Transverse colon (tissue), 4 donors: ENCODE data around the gene CHD6. TPM values are rescaled to one million over a fixed set of nuclear protein-coding genes. Genes with fewer than 3 reads are reported as not detected.

ENCODE experiments used
- DNase-seq: peaks from one replicate; pipeline ENCODE4 v3.0.0-alpha.2; 2019
- H3K27ac ChIP-seq, 4 donors: fragments of 200-600 bp; sonication (generic); 2 replicates each; pipeline ENCODE4 v1.5.1; 2016 to 2018; ENCODE audit warnings: inconsistent platforms in 4 of 4
- H3K27me3 ChIP-seq: fragments of 200-600 bp; sonication (generic); 2 replicates; pipeline ENCODE4 v1.5.1; 2017; ENCODE audit warnings: inconsistent platforms
- H3K36me3 ChIP-seq, 4 donors: fragments of 200-600 bp; sonication (generic); 2 replicates each; pipeline ENCODE4 v1.5.1; 2017 to 2019; ENCODE audit warnings: inconsistent platforms in 4 of 4
- H3K4me1 ChIP-seq, 4 donors: fragments of 200-600 bp; sonication (generic); 2 replicates each; pipeline ENCODE4 v1.5.1; 2017 to 2020; ENCODE audit warnings: inconsistent platforms in 4 of 4
- H3K4me3 ChIP-seq, 4 donors: fragments of 200-600 bp; sonication (generic); 1 replicate in 1 of 4; 2 replicates in 3 of 4; pipeline versions ENCODE4 v1.5.1 to v1.6.1; 2017 to 2019; ENCODE audit warnings: inconsistent platforms in 4 of 4
- H3K9me3 ChIP-seq, 2 donors: fragments of 200-600 bp; sonication (generic); 2 replicates each; pipeline ENCODE4 v1.5.1; 2017 to 2019; ENCODE audit warnings: inconsistent platforms in 2 of 2
- EP300 ChIP-seq: sonication (generic); formaldehyde crosslinking; IDR thresholded peaks from one replicate; pipeline ENCODE4 v1.6.1; 2017; ENCODE audit warnings: antibody characterized with exemption, low read depth
- POLR2A ChIP-seq: fragments of 450-650 bp; IDR thresholded peaks from one replicate; pipeline ENCODE4 v1.6.1; 2016; ENCODE audit warnings: antibody characterized with exemption, mild to moderate bottlenecking, moderate library complexity
- POLR2AphosphoS5 ChIP-seq, 3 donors: sonication (generic); formaldehyde crosslinking; IDR thresholded peaks; one replicate each; pipeline ENCODE4 v1.6.1; 2016; ENCODE audit warnings: antibody characterized with exemption in 3 of 3
- WGBS, 2 donors: methylation state at CpG; one replicate each; pipeline ENCODE4 v1.1.5; 2018; ENCODE audit warnings: low coverage in 1 of 2; 5-methylcytosine and 5-hydroxymethylcytosine counted together
- in situ Hi-C, 4 donors: fragments of 200-750 bp; cut with MboI; loops; one replicate each; pipeline versions ENCODE4 v1.15.0 to v1.15.1; 2017; ENCODE audit warnings: low sequenced_read_pairs in 3 of 4, low pct_ligation_motif_present in 1 of 4, low pct_unique_long_range_greater_than_20kb in 1 of 4
- intact Hi-C: fragments of 100-400 bp; cut with DNase I; formaldehyde crosslinking; loops from one replicate; pipeline ENCODE4 v1.15.1; 2023; ENCODE audit warnings: low total_unique reads
- total RNA-seq, 4 donors: library from RNA; depleted of rRNA; stranded (reverse); fragments of >200 nt; gene quantifications; one replicate each; pipeline ENCODE4 v1.1.0, GENCODE V29; 2016
- TF ChIP-seq, protein P1 (sequence below), 5 experiments: fragments of 200-600 bp in 3 of 5; fragments of 450-650 bp in 2 of 5; sonication (generic) in 3 of 5; IDR thresholded peaks; 1 replicate in 2 of 5; 2 replicates in 3 of 5; pipeline ENCODE4 v1.5.1; 2016 to 2017; ENCODE audit warnings: antibody characterized with exemption in 5 of 5, inconsistent platforms in 3 of 5, mild to moderate bottlenecking in 2 of 5, moderate library complexity in 1 of 5

CHD6 gene
- total RNA-seq, 4 donors from 2014 or later = 27.3 to 42.1 (median 27.9) TPM

DNA sequence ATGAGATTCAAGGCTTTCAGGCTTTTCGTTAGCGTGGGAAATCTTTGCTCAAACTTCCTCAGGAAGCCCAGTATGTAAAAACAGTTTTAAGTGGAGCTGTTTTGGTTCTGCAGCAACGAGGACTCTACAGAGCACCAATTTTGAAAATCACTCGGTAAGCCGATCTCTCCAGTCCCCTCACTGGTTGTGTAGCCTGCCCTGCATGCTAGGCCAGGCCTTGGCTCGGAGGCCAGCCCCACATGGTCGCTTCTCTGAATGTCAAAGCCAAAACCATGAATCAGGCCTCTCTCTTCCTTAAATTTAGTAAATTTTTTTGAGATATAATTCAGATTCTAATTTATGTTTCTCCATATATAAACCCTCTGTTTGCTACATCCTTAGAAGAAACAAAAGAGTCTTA, 108.0 kb downstream of the CHD6 start:
- no peaks in the 10 kb centered on the region for H3K9me3 ChIP-seq
- no peak overlapping the region for H3K4me3 ChIP-seq
- H3K36me3 ChIP-seq = no peaks in the 10 kb centered on the region
- peak overlapping the region; percentile 59 to 76 (median 76) for H3K27ac ChIP-seq
- WGBS, 2 donors = 63% methylated on average over 7 of the region's 7 CpGs; no CpG with 5 or more reads in 1 of the 2 donors
- no peak for DNase-seq
- intact Hi-C loops (no loop called here), in situ Hi-C loops (no loop called here)
- TF ChIP-seq EP300 (no peak), POLR2A (no peak), POLR2AphosphoS5 (IDR thresholded peaks at IDR 0.05) (no peak)
- TF ChIP-seq, protein P1, sequence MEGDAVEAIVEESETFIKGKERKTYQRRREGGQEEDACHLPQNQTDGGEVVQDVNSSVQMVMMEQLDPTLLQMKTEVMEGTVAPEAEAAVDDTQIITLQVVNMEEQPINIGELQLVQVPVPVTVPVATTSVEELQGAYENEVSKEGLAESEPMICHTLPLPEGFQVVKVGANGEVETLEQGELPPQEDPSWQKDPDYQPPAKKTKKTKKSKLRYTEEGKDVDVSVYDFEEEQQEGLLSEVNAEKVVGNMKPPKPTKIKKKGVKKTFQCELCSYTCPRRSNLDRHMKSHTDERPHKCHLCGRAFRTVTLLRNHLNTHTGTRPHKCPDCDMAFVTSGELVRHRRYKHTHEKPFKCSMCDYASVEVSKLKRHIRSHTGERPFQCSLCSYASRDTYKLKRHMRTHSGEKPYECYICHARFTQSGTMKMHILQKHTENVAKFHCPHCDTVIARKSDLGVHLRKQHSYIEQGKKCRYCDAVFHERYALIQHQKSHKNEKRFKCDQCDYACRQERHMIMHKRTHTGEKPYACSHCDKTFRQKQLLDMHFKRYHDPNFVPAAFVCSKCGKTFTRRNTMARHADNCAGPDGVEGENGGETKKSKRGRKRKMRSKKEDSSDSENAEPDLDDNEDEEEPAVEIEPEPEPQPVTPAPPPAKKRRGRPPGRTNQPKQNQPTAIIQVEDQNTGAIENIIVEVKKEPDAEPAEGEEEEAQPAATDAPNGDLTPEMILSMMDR (IDR thresholded peaks at IDR 0.05) = no peak
- H3K27me3 ChIP-seq = no peaks in the 10 kb centered on the region
- peaks cover 26 to 48% (median 45%) of the 10 kb centered on the region in 4 donors for H3K4me1 ChIP-seq

DNA sequence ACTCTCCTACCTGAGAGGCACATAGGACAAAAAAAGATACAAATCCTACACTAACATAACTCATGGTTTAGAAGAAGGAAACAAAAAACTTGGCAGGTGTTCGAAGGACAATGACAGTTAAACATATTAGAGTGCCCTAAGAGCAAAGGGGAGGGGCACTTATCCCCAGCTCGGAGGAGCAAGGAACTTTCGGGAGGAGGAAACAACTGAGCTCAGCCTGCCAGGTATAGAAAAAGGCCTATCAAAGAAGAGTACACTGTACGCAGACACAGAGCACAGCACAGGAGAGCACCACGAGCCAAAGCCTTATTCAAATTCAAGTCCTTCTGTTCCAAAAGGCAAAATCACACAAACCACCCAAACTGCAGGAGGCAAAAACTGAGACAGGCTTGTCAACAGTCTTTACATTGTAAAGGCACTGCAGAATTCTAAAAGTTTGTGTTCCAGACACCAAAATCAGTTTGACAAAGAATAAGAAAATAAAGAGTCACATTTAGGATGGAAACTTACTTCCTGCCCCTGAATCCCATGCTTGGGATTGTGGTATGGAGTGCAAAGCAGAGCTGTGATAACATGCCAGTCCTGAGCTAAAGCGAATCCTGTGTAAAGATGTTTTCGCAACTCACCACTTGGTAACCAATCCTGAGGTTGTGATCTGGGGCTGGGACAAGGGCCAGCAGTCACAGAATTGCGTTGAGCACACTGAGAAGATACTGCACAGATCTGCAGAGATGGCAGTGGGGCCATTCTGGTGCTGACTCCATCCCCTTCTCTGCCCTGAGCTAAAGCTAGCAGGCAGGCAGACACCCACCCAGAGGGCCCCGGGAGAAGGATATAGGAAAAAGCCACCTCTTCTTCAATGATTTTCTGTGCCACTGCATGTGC, 108.6 kb downstream of the CHD6 start:
- Histone ChIP-seq H3K4me1 (peaks cover 26 to 48% (median 45%) of the 10 kb centered on the region in 4 donors), H3K4me3 (no peak overlapping the region), H3K9me3 (no peaks in the 10 kb centered on the region), H3K27ac (peak overlapping the region; percentile 59 to 76 (median 76)), H3K36me3 (no peaks in the 10 kb centered on the region), H3K27me3 (no peaks in the 10 kb centered on the region)
- DNase-seq = peak; percentile 46
- intact Hi-C loops (no loop called here), in situ Hi-C loops (no loop called here)
- TF ChIP-seq EP300 (no peak), POLR2AphosphoS5 (IDR thresholded peaks at IDR 0.05) (peak in 2 of 3 donors; percentile 22 to 41)
- 35 to 42% methylated on average over 9 of the region's 9 CpGs for WGBS, 2 donors

DNA sequence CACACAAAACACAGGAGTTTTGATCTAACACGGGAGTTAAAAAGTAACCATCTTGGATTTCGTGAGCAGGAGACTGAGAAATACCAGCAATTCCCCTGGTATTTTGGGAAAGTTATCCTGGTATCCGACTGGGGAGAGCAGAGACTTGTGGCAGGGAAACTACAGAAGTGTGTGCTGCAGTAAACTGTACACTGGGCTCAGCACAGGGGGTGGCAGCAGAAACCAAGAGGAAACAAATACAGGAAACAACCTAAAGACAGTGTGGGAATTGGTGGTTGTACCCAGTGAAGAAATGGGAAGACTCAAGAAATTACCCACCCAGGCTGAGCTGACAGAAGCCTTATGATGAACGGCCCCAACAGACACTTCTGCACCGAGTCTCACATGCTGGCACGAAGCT, 109.8 kb downstream of the CHD6 start:
- DNase-seq = no peak
- WGBS, 2 donors = 33% methylated on average over 4 to 6 of the region's 6 CpGs
- Histone ChIP-seq H3K36me3 (no peaks in the 10 kb centered on the region), H3K9me3 (no peaks in the 10 kb centered on the region), H3K27me3 (no peaks in the 10 kb centered on the region), H3K4me1 (peaks cover 26 to 48% (median 45%) of the 10 kb centered on the region in 4 donors), H3K4me3 (no peak overlapping the region), H3K27ac (peak overlapping the region; percentile 59 to 76 (median 76))
- in situ Hi-C loops = no loop called here
- no peak for TF ChIP-seq POLR2AphosphoS5 (IDR thresholded peaks at IDR 0.05)
- TF ChIP-seq, protein P1 (IDR thresholded peaks at IDR 0.05) = no peak
- TF ChIP-seq POLR2A = no peak
- intact Hi-C loops = no loop called here

DNA sequence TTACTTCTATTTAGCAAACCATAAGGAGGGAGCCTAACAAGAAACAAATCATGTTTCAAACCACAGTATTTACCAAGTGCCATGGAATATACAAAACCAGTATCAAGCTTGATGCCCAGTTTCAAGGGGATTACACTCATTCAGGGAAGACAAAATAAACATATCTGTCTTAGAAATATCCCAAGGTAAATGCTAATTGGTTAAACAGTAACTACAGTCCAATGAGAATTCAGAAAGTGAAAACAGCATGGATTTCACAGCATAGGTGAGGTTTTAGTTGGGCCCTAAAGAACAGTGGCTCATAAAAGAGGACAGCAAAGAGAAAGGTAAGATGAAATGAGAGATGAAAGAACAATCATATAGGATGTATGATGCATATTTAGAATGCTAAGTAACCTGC, 110.3 kb downstream of the CHD6 start:
- Histone ChIP-seq H3K27ac (peak overlapping the region; percentile 59 to 76 (median 76)), H3K36me3 (no peaks in the 10 kb centered on the region), H3K4me1 (peaks cover 26 to 48% (median 45%) of the 10 kb centered on the region in 4 donors), H3K27me3 (no peaks in the 10 kb centered on the region), H3K4me3 (no peak overlapping the region), H3K9me3 (no peaks in the 10 kb centered on the region)
- in situ Hi-C loops = no loop called here
- TF ChIP-seq POLR2A (no peak), POLR2AphosphoS5 (IDR thresholded peaks at IDR 0.05) (no peak), EP300 (no peak)
- TF ChIP-seq, protein P1 (IDR thresholded peaks at IDR 0.05) = no peak
- intact Hi-C loops = no loop called here
- DNase-seq = no peak
